22Rv1 (cell line): ENCODE results near the gene MAP1LC3A.

Experiments
- H3K27ac ChIP-seq: fragments of 450-650 bp; 2 replicates; pipeline ENCODE4 v1.5.1; 2017
- ZFX ChIP-seq: fragments of 450-650 bp; IDR thresholded peaks from 2 replicates; pipeline ENCODE4 v1.6.1; 2017; ENCODE audit warnings: antibody characterized with exemption, borderline replicate concordance
- TF ChIP-seq, protein P1 (sequence below): fragments of 450-650 bp; IDR thresholded peaks from 2 replicates; pipeline ENCODE4 v1.5.1; 2017; ENCODE audit warnings: mild to moderate bottlenecking

Gene MAP1LC3A

DNA sequence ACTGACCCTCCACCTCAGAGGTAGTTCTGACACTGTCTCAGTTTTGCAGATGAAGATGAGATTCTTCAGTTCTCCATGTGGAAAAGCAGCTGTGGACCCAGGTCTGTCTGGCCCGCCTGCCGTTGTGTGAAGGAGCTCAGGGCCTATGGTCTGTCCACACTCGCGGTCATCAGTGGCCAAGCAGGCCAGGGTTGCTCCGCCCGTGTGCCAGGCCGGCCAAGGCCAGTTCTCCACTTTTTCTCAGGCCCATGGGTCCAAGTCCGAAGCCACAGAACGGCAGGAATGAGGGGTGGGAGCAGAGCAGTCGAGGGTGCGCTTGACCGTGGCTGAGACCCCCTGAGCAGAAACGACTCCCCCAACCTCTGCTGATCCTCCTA, 8.6 kb upstream of the MAP1LC3A start:
- peak overlapping the region; percentile 78 for H3K27ac ChIP-seq
- TF ChIP-seq, protein P1, sequence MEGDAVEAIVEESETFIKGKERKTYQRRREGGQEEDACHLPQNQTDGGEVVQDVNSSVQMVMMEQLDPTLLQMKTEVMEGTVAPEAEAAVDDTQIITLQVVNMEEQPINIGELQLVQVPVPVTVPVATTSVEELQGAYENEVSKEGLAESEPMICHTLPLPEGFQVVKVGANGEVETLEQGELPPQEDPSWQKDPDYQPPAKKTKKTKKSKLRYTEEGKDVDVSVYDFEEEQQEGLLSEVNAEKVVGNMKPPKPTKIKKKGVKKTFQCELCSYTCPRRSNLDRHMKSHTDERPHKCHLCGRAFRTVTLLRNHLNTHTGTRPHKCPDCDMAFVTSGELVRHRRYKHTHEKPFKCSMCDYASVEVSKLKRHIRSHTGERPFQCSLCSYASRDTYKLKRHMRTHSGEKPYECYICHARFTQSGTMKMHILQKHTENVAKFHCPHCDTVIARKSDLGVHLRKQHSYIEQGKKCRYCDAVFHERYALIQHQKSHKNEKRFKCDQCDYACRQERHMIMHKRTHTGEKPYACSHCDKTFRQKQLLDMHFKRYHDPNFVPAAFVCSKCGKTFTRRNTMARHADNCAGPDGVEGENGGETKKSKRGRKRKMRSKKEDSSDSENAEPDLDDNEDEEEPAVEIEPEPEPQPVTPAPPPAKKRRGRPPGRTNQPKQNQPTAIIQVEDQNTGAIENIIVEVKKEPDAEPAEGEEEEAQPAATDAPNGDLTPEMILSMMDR, result no peak
- TF ChIP-seq ZFX, result no peak

DNA sequence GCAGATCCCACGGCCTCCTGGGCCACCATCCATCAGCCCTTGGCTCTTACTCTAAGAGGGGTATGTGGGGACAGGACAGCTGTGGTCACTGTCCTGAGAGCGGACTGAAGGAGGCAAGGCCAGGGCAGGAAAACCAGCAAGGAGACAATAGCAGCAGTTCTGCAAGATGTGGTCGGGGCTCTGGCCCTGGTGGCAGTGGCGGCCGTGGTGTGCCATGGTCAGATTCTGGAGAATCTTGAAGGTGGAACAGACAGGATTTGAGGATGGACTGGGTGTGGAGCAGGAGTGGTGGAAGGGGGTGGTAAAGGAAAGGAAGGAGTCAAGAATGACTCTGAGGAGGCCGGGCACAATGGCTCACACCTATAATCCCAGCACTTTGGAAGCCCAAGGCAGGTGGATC, 5.9 kb upstream of the MAP1LC3A start:
- H3K27ac ChIP-seq, result peak overlapping the region; percentile 77
- no peak for TF ChIP-seq ZFX
- TF ChIP-seq, protein P1, result no peak

DNA sequence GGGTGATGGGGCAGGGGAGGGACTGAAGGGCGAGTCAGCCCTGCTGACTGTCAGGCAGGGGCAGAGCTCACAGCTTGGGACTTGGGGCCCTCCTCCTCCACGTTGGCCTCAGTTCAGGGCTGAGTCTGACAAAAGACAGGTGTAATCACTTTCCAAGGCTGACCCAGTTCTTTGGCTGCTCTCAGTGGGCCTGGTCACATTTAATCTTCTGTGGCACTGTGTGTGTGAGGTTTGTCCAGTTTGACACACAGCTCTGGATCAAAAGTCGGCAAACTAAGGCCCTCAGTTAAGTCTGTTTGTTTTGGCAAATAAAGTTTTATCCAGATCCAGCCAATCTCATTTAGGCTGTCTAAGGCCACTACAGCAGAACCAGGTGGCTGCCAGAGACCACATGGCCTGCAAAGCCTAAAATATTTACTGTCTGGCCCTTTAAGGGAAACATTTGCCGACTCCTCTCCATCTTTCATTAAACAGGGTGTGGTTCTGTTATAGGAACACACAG, 5.1 kb upstream of the MAP1LC3A start:
- TF ChIP-seq, protein P1, result no peak
- no peak for TF ChIP-seq ZFX
- peak overlapping the region; percentile 77 for H3K27ac ChIP-seq

DNA sequence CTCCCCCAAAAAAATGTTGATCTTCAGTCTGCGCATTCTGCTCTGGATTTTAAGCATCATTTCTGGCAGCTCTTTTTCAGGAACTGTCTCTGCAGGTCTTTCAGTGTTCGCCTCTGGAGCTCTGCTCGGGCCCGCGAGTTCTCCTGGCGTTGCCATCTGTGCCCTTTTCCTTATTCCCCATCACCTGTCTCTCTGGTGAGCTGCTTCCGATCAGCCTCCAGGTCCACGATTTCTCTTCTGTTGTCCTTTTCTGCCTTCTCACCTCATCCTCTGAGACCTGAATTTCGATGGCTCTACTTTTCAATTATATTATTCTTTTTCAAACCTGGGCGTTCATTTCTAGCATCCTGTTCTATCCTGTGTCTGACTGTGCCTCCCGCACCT, 590 bp upstream of the MAP1LC3A start:
- H3K27ac ChIP-seq, result peak overlapping the region; percentile 68
- TF ChIP-seq ZFX, result no peak
- TF ChIP-seq, protein P1, result no peak

DNA sequence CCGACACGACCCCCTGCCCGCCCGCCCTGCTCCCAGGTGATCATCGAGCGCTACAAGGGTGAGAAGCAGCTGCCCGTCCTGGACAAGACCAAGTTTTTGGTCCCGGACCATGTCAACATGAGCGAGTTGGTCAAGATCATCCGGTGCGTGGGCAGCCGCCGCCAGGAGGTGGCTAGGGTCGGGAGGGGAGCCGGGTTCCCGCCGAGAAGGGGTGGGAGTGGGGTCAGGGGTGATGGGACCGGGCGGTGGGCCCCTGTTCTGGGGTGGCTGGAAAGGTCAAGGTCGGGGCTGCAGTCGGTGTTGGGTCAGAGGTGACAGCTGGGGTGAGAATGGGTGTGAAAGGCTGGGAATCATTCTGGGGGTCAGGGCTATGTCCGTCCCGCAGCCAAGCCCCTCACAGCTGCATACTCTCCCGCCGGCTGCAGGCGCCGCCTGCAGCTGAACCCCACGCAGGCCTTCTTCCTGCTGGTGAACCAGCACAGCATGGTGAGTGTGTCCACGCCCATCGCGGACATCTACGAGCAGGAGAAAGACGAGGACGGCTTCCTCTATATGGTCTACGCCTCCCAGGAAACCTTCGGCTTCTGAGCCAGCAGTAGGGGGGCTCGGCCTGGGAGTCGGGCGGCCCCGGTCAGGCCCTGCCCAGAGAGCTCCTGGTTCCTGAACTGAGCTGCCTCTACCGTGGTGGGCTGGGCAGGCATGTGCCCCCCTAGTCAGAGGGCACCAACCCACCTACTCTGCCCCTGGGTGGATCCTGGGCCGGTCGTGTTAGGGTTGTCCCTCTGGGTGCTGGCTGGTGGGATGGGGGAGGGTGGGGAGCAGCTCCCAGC, 1.0 kb downstream of the MAP1LC3A start:
- TF ChIP-seq ZFX, result no peak
- TF ChIP-seq, protein P1, result no peak

GRCh38 chr20:34560141-34560523, 1.6 kb downstream of the MAP1LC3A start:
- no peak overlapping the region for H3K27ac ChIP-seq
- TF ChIP-seq, protein P1, result no peak
- TF ChIP-seq ZFX, result no peak

More for the DNA sequence above, 1.0 kb downstream of the MAP1LC3A start:
- H3K27ac ChIP-seq, result peak overlapping the region; percentile 68

- TF ChIP-seq, protein P1, result no peak
- no peak for TF ChIP-seq ZFX
- H3K27ac ChIP-seq, result no peak overlapping the region
Observed at GRCh38 chr20:34560614-34561013, 2.1 kb downstream of the MAP1LC3A start.
